Heart left ventricle (tissue), 13 donors: Measurements from ENCODE around the gene UPP2.

Experiments used
- CTCF ChIP-seq, 12 donors: fragments of 200-600 bp; sonication (generic) in 4 of 12; IDR thresholded peaks; one replicate each; pipeline versions ENCODE4 v1.5.0 to v1.8.0; 2018 to 2022; ENCODE audit warnings: antibody characterized with exemption in 12 of 12, mild to moderate bottlenecking in 5 of 12
- POLR2A ChIP-seq, 2 donors: fragments of 450-650 bp; IDR thresholded peaks; one replicate each; pipeline ENCODE4 v1.6.1; 2017; ENCODE audit warnings: antibody characterized with exemption in 2 of 2, mild to moderate bottlenecking in 2 of 2, moderate library complexity in 2 of 2
- donor health status: ischemic (EF 13 %, LVEDD 7.1; RV severe dilation, severe dysfunction).
- donor health status: DM: no; HTN: yes; CAD: no.
- donor health status: DM: no; HTN: no; CAD: no.
- donor health status: ischemic (EF 25% LVEDD 6.9; RV normal size, moderate dysfunction).
- donor health status: ischemic (EF 25% LVEDD 5.7; RV mildly dilated, moderate dysfunction).
- donor health status: ischemic (EF 35%, LVEDD 5.7; RV mildly dilated, moderate dysfunction).
- donor health status: nonischemic (EF 11% LVEDD 7.7; RV severe dilation, severe dysfunction).
- donor health status: DM: yes; HTN: yes; CAD: no.
- donor health status: PGD.
- donor health status: ischemic (EF 29% LVEDD 5.4; RV normal size, mild dysfunction).
- donor health status: nonischemic (EF 23%, LVEDD 6.1; RV moderate dilation, normal function).

- TF ChIP-seq CTCF (IDR thresholded peaks at IDR 0.05) (no peak), POLR2A (IDR thresholded peaks at IDR 0.05) (no peak)
Measured at GRCh38 chr2:158127380-158127804, 25.7 kb downstream of the UPP2 start.
